Measurements from ENCODE around the gene ZNF415.

The ZNF415 gene

DNA sequence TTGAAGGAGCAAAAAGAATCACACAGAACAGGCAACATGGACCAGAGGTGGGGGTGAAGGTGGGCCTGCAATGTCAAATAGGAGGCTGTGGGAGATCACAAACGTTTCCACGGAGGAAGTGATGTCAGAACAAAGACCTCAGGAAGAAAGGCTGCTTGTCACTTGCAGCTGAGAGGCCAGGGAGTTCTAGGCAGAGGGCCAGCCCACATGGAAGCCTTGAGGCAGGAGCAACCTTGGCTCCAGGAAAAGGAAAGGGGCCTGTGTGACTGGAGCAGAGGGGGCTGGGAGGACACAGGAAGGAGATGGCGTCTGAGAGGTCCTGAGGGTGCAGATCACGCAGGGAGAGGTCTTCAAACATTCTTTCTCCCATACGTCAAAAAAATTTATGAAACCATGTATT lies 45.8 kb downstream of the ZNF415 start:
- Histone ChIP-seq H3K36me3 (ENCODE audit: control insufficient read depth, insufficient read depth, low read length) (peaks cover 77% of the 10 kb centered on the region), H3K27me3 (ENCODE audit: control insufficient read depth, insufficient read depth, low read length) (no peaks in the 10 kb centered on the region), H3K9me3 (ENCODE audit: control insufficient read depth, insufficient read depth, low read depth, low read length) (peaks cover under 1% of the 10 kb centered on the region; the same call in 1 of the 2 replicates)

GRCh38 chr19:53085496-53085895 lies 47.2 kb downstream of the ZNF415 start:
- H3K36me3 ChIP-seq (ENCODE audit: control insufficient read depth, insufficient read depth, low read length): peaks cover 73% of the 10 kb centered on the region
- H3K4me3 ChIP-seq (ENCODE audit: low read depth, low read length): no peak overlapping the region
- H3K9me3 ChIP-seq (ENCODE audit: control insufficient read depth, insufficient read depth, low read depth, low read length): peaks cover 5% of the 10 kb centered on the region; the same call in 1 of the 2 replicates
- no peaks in the 10 kb centered on the region for H3K27me3 ChIP-seq (ENCODE audit: control insufficient read depth, insufficient read depth, low read length)
- H3K4me1 ChIP-seq (ENCODE audit: control insufficient read depth, insufficient read depth, low read length): no peaks in the 10 kb centered on the region
- H3K27ac ChIP-seq (ENCODE audit: low read depth, low read length): no peak overlapping the region
- no peak overlapping the region for H3K9ac ChIP-seq (ENCODE audit: low read length)

More for the DNA sequence above, 45.8 kb downstream of the ZNF415 start:
- Histone ChIP-seq H3K9ac (ENCODE audit: low read length) (no peak overlapping the region), H3K27ac (ENCODE audit: low read depth, low read length) (no peak overlapping the region), H3K4me1 (ENCODE audit: control insufficient read depth, insufficient read depth, low read length) (peaks cover 5% of the 10 kb centered on the region; the same call in 1 of the 2 replicates), H3K4me3 (ENCODE audit: low read depth, low read length) (no peak overlapping the region)

DNA sequence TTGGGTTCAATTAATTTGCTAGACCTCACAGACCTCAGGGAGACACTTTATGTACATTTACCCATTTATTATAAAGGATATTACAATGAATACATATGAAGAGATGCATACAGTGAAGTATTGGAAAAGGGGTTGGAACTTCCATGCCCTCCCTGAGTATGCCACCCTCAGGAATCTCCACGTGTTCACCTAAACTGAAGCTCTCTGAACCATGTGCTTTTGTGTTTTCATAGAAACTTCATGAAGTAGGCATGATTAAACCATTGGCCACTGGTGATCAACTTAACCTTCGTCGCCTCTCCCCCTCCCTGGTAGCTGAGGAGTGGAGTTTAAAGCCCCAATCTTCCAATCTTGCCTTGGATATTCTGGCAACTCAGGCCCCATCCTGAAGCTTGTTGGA lies 49.8 kb downstream of the ZNF415 start:
- Histone ChIP-seq H3K9ac (ENCODE audit: low read length) (no peak overlapping the region), H3K9me3 (ENCODE audit: control insufficient read depth, insufficient read depth, low read depth, low read length) (peaks cover 5% of the 10 kb centered on the region; the same call in 1 of the 2 replicates), H3K4me1 (ENCODE audit: control insufficient read depth, insufficient read depth, low read length) (no peaks in the 10 kb centered on the region), H3K27ac (ENCODE audit: low read depth, low read length) (no peak overlapping the region), H3K27me3 (ENCODE audit: control insufficient read depth, insufficient read depth, low read length) (no peaks in the 10 kb centered on the region), H3K36me3 (ENCODE audit: control insufficient read depth, insufficient read depth, low read length) (peaks cover 54% of the 10 kb centered on the region), H3K4me3 (ENCODE audit: low read depth, low read length) (no peak overlapping the region)

DNA sequence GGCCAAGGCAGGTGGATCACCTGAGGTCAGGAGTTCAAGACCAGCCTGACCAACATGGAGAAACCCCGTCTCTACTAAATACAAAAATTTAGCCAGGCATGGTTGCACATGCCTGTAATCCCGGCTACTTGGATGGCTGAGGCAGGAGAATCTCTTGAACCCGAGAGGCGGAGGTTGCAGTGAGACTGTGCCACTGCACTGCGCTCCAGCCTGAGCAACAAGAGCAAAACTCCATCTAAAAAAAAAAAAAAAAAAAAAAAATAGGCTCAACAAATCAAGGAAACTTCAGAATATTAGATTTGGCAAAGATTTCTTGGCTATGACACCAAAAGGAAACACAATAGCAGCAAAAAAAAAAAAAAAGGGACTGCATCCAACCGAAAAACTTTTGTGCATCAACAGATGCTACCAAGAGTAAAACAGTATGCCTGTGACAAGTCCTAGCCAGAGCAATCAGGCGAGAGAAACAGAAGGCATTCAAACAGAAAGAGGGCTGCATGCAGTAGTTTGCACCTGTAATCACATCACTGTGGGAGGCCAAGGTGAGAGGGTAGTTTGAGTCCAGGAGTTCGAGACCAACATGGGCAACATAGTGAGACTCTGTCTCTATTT lies 53.3 kb downstream of the ZNF415 start:
- Histone ChIP-seq H3K27me3 (ENCODE audit: control insufficient read depth, insufficient read depth, low read length) (no peaks in the 10 kb centered on the region), H3K4me1 (ENCODE audit: control insufficient read depth, insufficient read depth, low read length) (no peaks in the 10 kb centered on the region), H3K27ac (ENCODE audit: low read depth, low read length) (no peak overlapping the region), H3K9ac (ENCODE audit: low read length) (no peak overlapping the region), H3K4me3 (ENCODE audit: low read depth, low read length) (no peak overlapping the region), H3K36me3 (ENCODE audit: control insufficient read depth, insufficient read depth, low read length) (peaks cover 42% of the 10 kb centered on the region), H3K9me3 (ENCODE audit: control insufficient read depth, insufficient read depth, low read depth, low read length) (peaks cover 5% of the 10 kb centered on the region; the same call in 1 of the 2 replicates)

- no peak overlapping the region for H3K4me3 ChIP-seq (ENCODE audit: low read depth, low read length)
- H3K9me3 ChIP-seq (ENCODE audit: control insufficient read depth, insufficient read depth, low read depth, low read length): peaks cover 5% of the 10 kb centered on the region; the same call in 1 of the 2 replicates
- no peaks in the 10 kb centered on the region for H3K27me3 ChIP-seq (ENCODE audit: control insufficient read depth, insufficient read depth, low read length)
- no peaks in the 10 kb centered on the region for H3K4me1 ChIP-seq (ENCODE audit: control insufficient read depth, insufficient read depth, low read length)
- no peak overlapping the region for H3K27ac ChIP-seq (ENCODE audit: low read depth, low read length)
- H3K36me3 ChIP-seq (ENCODE audit: control insufficient read depth, insufficient read depth, low read length): peaks cover 41% of the 10 kb centered on the region
- H3K9ac ChIP-seq (ENCODE audit: low read length): no peak overlapping the region
Observed at GRCh38 chr19:53078668-53079067, 54.0 kb downstream of the ZNF415 start.

GRCh38 chr19:53076984-53077383 lies 55.7 kb downstream of the ZNF415 start:
- no peak overlapping the region for H3K4me3 ChIP-seq (ENCODE audit: low read depth, low read length)
- H3K27me3 ChIP-seq (ENCODE audit: control insufficient read depth, insufficient read depth, low read length): no peaks in the 10 kb centered on the region
- H3K36me3 ChIP-seq (ENCODE audit: control insufficient read depth, insufficient read depth, low read length): peaks cover 46% of the 10 kb centered on the region
- H3K9me3 ChIP-seq (ENCODE audit: control insufficient read depth, insufficient read depth, low read depth, low read length): peaks cover 12% of the 10 kb centered on the region; the same call in 1 of the 2 replicates
- H3K9ac ChIP-seq (ENCODE audit: low read length): no peak overlapping the region
- no peak overlapping the region for H3K27ac ChIP-seq (ENCODE audit: low read depth, low read length)
- no peaks in the 10 kb centered on the region for H3K4me1 ChIP-seq (ENCODE audit: control insufficient read depth, insufficient read depth, low read length)

DNA sequence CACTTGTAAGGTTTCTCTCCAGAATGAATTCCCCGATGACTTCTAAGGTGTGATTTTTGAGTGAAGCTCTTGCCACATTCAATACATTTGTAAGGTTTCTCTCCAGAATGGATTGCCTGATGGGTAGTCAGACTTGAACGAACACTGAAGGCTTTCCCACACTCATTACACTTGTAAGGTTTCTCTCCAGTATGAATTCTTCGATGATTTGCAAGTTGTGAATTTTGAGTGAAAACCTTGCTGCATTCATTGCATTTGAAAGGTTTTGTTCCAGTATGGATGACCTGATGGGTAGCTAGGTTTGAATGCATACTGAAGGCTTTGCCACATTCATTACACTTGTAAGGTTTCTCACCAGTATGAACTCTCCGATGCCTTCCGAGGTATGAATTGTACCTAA lies 63.9 kb downstream of the ZNF415 start:
- Histone ChIP-seq H3K27me3 (ENCODE audit: control insufficient read depth, insufficient read depth, low read length) (no peaks in the 10 kb centered on the region), H3K9ac (ENCODE audit: low read length) (no peak overlapping the region), H3K4me3 (ENCODE audit: low read depth, low read length) (no peak overlapping the region), H3K36me3 (ENCODE audit: control insufficient read depth, insufficient read depth, low read length) (peaks cover 70% of the 10 kb centered on the region), H3K27ac (ENCODE audit: low read depth, low read length) (no peak overlapping the region), H3K9me3 (ENCODE audit: control insufficient read depth, insufficient read depth, low read depth, low read length) (peaks cover 65% of the 10 kb centered on the region), H3K4me1 (ENCODE audit: control insufficient read depth, insufficient read depth, low read length) (no peaks in the 10 kb centered on the region)

DNA sequence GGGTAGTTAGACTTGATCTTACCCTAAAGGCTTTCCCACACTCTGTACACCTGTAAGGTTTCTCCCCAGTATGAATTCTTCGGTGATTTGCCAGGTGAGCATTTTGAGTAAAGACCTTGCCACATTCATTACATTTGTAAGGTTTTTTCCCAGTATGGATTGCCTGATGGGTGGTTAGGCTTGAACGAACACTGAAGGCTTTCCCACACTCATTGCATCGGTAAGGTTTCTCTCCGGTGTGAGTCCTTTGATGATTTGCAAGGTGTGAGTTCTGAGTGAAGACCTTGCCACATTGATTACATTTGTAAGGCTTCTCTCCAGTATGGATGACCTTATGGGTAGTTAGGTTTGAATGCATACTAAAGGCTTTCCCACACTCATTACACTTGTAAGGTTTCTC lies 64.5 kb downstream of the ZNF415 start:
- H3K36me3 ChIP-seq (ENCODE audit: control insufficient read depth, insufficient read depth, low read length): peaks cover 64% of the 10 kb centered on the region
- no peaks in the 10 kb centered on the region for H3K27me3 ChIP-seq (ENCODE audit: control insufficient read depth, insufficient read depth, low read length)
- no peak overlapping the region for H3K4me3 ChIP-seq (ENCODE audit: low read depth, low read length)
- no peak overlapping the region for H3K9ac ChIP-seq (ENCODE audit: low read length)
- H3K9me3 ChIP-seq (ENCODE audit: control insufficient read depth, insufficient read depth, low read depth, low read length): peaks cover 68% of the 10 kb centered on the region
- no peaks in the 10 kb centered on the region for H3K4me1 ChIP-seq (ENCODE audit: control insufficient read depth, insufficient read depth, low read length)
- no peak overlapping the region for H3K27ac ChIP-seq (ENCODE audit: low read depth, low read length)

DNA sequence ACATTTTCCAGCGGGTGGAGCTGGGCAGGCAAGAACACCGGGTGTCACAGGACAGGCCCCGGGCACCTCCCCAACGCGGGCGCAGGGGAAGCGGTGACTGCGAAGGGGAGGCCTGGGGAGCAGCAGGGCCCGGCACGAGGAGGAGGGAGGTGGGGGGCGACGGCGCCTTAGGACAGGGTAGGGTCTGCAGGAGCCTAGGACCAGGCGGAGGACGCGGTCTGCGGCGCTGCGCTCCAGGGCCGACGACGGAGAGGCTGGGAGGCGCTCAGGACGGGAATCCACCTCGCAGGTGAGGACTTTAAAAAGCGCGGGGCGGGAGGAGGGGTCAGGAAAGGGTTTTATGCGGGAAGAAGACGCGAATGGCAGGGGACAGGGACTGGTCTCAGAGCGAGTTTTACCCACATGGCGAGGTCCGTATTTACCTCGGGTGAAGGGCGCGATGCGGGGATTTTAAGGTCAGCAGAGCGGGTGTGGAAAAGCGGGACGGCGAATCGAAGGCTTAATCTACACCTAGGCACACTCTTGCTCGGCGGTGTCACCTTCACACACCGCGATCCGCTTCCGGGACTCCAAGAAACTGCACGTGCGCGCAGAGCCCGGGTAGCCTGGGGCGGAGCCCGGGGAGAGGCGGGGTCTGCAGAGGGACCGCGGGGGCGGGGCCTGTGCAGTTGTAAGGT lies 74.7 kb downstream of the ZNF415 start:
- peaks cover 16% of the 10 kb centered on the region for H3K9me3 ChIP-seq (ENCODE audit: control insufficient read depth, insufficient read depth, low read depth, low read length)
- H3K9ac ChIP-seq (ENCODE audit: low read length): no peak overlapping the region
- peaks cover 14% of the 10 kb centered on the region; the same call in 1 of the 2 replicates for H3K27me3 ChIP-seq (ENCODE audit: control insufficient read depth, insufficient read depth, low read length)
- H3K4me3 ChIP-seq (ENCODE audit: low read depth, low read length): peak overlapping the region; percentile 54
- H3K27ac ChIP-seq (ENCODE audit: low read depth, low read length): no peak overlapping the region
- no peaks in the 10 kb centered on the region for H3K36me3 ChIP-seq (ENCODE audit: control insufficient read depth, insufficient read depth, low read length)
- H3K4me1 ChIP-seq (ENCODE audit: control insufficient read depth, insufficient read depth, low read length): no peaks in the 10 kb centered on the region
